NCI-H2196 treated with DMSO at 0.1 percent for 48 hours (cell line): ENCODE measurements around the gene HPSE2.
"Not testable (repeated sequence)": the region's sequence is repeated elsewhere in the genome, so short reads cannot be mapped to it uniquely, and the experiment has no call there.

Source experiments
- DNase-seq: peaks from one replicate; lab custom pipeline; 2025; ENCODE audit not compliant: unreplicated experiment; lab: John Stamatoyannopoulos, UW

The HPSE2 gene

DNA sequence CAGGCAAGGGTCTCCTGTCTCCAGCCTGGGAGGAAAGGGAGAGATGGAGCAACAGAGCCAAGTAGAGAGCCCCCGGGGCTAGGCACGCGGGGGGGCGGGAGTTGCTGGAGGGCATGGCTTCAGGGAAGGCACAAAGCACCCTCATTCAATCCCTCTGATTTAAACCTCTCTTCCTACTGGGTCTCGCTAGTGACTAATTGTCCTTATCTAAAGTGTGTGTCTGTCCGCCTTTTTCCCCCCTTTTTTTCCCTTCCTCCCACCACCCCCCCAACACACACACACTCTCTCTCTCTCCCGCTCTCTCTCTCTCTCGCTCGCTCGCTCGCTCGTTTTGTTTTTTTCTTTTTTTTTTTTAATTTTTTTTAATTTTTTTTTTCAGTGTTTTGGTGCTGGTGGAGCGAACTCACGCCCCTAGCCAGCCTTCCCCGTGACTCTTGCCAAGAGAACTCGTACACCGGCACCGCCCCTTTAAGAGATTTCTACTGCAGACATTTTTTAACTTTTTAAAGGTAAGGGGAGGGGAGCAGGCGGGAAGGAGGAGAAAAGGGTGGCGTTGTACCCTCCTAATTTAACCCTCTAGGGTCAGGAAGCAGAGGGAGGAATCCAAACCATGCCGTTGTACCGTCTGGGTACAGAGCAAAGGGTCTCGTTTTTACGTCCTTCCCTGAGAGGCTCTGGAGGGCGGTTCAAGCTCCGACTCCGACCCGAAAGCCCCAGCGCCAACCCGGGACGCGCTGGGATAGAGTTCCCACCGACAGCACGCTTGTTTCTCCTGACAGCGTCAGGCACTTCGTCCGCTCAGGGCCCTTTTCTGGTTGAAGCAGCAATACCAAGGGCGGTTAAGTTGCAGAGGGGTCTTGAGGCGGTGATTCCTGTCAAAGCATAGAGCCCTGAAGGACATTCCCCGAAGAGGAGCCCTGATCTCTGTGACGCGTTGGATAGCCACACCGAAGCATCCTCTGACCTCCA, at the start of gene HPSE2:
TSS of gene HPSE2 (minus strand) at position 195 of the 969 bp plus-strand sequence.
- DNase-seq = no peak

DNA sequence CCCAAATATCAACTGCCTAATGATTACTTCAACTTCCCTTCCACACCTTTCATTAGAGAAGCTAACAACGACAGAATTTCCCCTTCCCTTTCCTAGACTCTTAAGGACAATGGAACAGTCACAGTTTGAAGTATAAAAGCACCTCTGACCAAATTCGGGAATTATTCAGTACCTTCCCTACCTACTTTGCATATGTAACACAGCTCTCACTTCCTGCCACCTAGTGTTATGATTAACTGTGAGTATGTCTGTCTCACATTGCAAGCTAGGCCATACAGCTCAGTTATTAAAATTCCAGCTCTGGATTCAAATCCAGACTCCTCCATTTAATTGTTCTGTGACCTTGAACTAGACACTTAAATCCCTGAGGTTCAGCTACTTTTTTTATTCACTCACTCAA, 44.8 kb upstream of the HPSE2 start:
- no peak for DNase-seq

DNA sequence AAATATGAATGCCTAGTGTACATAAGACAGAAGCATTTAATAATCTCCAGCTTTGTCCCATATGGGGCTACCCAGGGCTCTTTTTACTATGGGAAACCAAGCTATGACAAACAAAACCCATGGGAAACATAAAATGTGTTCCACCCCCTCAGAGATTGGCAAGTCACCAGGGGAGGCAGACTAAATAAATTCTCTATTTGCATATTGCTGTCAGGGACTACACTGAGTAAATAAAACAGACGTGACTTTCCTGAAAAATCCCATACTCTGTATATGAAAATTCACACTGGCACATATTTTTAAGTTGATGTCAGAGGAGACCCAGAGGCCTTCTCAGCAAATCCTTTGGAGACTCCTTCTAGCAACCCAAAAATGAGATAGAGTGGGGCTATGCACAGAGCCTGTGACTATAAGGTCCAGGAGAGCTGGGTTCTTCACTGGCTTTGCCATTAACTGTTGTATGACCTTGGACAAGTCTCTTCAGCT, 44.0 kb upstream of the HPSE2 start:
- DNase-seq = no peak

- DNase-seq = no peak
These were observed 41.3 kb upstream of the HPSE2 start for GRCh38 chr10:99276848-99277486.

DNA sequence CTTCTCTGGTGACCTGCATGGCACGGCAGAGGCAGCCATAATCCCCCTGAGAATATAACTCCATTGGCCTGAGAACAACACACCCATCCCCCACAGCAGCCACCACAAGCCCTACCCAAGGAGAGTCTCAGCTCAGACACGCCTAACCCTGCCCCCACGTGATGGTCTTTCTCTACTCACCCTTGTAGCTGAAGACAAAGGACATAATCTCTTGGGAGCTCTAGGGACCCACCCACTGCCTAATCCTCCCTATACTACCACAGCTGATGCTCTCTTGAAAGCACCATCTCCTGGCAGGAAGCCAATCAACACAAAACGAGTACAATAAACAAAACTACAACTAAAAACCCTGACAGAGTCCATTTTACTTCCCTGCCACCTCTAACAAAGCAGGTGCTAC, 30.7 kb upstream of the HPSE2 start:
- DNase-seq = no peak

GRCh38 chr10:99248824-99249223, 13.2 kb upstream of the HPSE2 start:
- no peak for DNase-seq

GRCh38 chr10:99247893-99248292, 12.2 kb upstream of the HPSE2 start:
- not testable (repeated sequence) for DNase-seq

DNA sequence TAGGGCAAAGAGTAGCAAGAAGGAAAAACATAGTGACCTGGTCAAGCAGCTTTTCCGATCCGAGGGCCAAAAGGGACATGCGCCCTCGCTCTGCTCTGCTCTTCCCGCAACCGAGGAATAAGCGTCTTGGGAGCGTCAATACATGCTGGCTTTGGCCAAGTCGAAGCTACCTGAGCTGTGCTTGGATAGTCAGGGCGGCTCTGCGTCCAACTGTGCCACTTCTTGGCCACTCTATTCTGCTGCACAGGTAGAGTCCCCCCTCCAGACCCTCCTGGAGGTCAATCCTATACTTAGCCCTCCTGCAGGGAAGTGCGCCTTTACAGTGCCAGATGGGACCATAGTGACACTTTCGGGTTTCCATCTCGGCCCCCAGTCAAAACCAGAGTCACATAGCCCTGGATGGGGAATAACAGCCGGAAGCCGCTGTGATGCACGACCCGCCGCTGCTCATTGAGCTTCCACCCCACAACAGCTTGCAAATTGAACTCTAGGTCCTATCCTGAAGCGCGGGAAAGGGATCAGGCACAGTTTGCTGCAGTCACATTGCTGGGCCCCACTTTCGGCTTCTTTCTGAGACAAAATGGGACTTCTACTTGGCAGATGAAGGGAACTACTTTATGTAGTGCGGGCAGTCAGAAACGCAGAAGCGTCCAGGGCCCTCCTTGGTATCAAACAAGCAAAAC, 1.1 kb upstream of the HPSE2 start:
- DNase-seq = no peak

- DNase-seq = no peak
These were observed 628 bp downstream of the HPSE2 start for GRCh38 chr10:99234791-99235657.

DNA sequence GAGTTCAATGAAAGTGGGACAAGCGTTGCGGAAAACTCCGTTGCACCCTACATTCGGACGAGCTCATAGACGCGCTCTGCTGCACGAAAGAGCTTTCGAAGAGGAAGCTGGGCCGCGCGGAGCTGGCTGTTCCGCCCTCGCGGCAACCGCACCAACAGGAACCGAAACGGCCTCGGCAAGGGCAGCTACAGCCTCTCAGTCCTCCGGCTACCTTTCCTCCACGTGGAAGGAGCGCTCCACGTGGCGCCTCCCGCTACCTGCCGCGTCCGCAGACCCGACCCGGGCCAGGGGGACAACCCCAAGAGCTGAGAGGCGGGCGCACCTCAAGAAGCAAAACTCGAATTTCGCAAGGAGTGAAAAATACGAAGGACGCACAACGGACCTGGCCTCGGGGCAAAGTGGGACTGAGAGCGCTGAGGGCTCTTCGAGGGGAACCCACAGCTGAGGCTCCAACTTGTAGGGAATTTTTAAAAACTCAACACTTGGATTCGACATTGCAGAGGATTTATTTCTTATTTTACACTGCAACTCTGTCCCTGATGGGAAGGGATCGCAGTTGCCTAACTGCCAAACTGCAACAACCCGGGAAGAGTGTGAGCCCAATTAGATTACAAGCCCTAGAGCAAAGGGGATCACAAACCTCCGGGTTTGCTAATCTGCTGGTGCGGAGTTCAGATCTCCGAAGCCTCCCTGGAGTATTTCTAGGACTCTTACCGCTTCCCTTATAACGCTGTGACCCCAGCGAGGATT, 1.4 kb downstream of the HPSE2 start:
- DNase-seq = no peak

DNA sequence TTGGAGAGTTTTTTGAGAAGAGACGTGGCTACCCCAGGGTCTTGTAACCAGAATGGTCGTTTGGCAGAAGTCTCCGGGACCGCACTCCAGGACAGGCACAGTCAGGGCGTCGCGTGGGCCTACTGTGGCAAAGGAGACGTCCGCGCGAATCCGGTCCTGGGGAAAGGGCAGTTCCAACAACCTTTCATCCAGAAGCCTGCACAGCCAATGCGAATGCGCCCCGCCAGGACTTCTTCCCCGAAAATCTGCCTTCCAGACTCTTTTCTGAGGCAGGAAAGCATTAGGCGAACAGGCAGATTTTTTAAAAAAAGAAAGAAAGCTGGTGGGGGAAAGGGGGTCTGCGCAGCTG, 2.0 kb downstream of the HPSE2 start:
- DNase-seq = no peak

DNA sequence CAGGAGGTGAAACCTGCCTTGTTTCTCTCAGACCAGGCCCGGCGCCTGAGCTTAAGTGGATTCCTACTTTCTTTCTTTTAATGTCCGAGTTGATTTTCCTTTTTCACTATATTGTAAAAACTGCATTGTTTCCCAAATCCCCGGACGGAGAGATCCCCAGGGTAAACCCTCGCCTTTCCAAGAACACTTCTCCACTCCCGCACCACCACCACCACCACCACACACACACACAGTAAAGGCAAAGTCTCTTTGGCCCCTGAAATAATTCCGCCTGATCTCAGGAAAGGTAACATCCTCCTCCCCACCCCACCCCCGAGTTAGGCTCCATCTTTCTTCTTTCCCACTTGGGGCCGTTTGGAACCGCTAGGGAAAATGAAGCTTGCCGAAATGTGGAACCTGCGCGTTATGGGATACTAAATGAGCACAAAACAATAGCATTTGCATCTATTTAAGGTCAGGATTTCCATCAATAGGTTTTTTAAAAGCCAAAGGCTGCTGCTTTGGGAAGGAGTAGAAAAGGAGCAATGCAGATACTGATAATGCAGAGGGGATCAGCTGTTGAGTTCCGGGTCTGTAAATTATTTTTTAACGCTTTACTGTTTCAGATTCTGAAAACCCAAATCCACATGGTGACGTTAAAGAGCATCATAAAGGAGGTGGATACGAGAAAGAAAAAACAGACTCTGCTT, 2.5 kb downstream of the HPSE2 start:
- no peak for DNase-seq

- no peak for DNase-seq
These were observed 3.2 kb downstream of the HPSE2 start for GRCh38 chr10:99232360-99232999.

DNA sequence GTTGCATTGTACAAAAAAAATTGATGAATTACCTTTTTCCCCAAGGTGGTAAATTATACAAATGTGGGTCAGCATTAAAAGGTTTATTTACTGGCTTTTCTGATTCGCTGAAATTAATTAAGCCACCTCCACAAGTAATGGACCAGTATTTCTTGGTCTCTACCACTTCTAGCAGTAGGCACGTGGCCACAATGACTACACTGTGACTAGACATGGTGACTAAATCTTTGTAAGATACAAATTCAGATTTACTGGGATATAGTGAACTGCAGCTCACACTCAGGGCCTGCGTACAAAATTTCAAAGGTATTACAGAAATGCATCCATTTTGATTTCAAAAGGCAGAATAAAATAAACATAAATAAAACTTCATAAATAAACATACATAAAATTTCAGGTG, 10.9 kb downstream of the HPSE2 start:
- DNase-seq = no peak

DNA sequence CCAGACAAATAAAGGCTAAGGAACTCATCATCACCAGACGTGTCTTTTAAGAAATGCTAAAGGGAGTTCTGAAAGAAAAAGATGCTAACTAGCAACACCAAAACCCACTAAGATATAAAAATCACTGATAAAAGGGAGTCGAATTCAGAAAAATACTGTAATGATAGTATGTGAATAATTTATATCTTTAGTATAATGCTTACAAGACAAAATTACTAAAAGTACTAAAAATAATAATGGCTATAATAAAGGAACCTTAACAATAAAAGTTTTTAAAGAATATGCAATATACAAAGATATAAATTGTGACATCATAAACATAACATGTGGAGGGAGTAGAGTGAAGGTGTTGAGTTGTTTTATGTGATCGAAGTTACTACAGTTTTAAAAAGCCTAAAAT, 28.3 kb downstream of the HPSE2 start:
- DNase-seq = no peak

GRCh38 chr10:99203310-99203709, 32.3 kb downstream of the HPSE2 start:
- DNase-seq = no peak

DNA sequence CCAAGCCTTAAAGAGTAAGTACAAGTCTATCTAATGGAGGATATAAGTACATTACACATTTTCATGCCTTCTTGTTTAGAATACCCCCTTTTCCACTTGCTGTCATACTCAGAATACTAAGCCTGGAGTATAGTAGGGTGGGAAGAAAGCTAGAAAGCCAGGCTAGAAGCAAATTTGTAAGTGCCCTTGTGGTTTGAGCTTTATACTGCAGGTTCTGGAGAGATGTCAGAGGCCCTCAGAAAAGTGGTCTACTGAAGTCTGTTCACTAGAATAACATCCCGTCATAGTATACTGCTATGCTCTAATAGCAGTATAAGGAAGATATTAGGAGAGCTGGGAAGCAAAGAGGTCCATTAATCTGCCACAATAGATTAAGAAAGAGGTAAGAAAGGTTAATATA, 62.7 kb downstream of the HPSE2 start:
- no peak for DNase-seq

- peak; percentile 1 for DNase-seq
These were observed 63.4 kb downstream of the HPSE2 start for GRCh38 chr10:99172128-99172738.
